Melanocyte of skin (primary cell): Measurements from ENCODE around the gene EFCAB12. TPM values are rescaled to one million over a fixed set of nuclear protein-coding genes. Genes with fewer than 3 reads are reported as not detected.

Experiments
- small RNA-seq, 2 donors: library from RNA; depleted of rRNA; stranded (forward); fragments of <200 nt; gene quantifications; one replicate each; pipeline ENCODE3, GENCODE V24; 2012
- total RNA-seq, 2 donors: library from RNA; depleted of rRNA; stranded (reverse); fragments of >200 nt; gene quantifications; 2 replicates each; pipeline ENCODE4 v1.2.3, GENCODE V29; 2012

The EFCAB12 gene
- total RNA-seq, result under 1 TPM; under 0.01 TPM

GRCh38 chr3:129428376-129429079, at the start of gene EFCAB12:
TSS of gene EFCAB12 (minus strand) at chr3:129428636. CDS start at chr3:129428488, 148 bp downstream.

DNA sequence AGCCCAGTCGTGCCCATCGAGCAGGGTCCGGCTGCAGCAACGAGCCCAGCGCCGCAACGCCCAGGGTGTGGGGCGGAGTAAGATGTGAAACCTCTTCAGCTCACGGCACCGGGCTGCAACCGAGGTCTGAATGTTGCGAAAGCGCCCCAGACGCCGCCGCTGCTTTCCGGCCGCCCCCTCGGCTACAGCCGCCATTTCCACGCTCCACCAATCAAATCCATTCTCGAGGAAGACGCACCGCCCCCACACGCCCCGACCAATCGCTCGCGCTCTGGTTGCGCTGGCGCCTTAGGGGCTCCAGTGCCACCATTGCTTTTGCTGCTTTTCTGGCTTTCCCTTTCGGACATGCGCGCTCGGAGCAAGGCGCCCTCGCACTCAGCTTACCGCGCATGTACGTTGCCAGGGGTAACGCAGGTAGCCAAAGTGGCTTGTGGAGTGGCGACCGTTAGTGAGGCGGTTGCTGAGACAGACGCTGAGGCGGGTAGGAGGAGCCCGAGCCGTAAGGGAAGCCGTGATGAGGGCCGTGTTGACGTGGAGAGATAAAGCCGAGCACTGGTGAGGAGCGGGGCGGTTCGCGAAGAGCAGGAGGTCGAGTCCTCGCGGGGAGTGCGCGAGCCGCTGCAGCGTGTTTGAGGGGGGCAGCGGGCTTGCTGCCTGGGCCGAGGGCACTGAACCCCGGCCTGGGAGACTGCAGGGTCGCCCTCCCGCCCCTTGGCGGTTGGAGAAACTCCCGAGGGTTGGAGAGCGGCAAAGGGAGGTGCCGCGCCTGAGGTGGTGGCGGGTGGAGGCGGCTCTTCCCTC, 11.6 kb upstream of the EFCAB12 start, which contains the start of the genes IFT122 and MBD4:
IFT122 (plus strand) TSS at position 408 of the 801 bp plus-strand sequence; CDS start at position 515, 107 bp downstream.
MBD4 (minus strand) TSS at position 132 of the 801 bp plus-strand sequence; CDS start at position 17, 115 bp downstream.

Small RNA genes lying within 50 kb of the gene (small RNA-seq; reads per million reads assigned to genes)
- gene SNORA7B, result 0.30 to 0.47 reads per million in 2 donors

Other genes starting within 250 kb of the EFCAB12 start
- gene CNBP, start 244.7 kb downstream of the EFCAB12 start, total RNA-seq, result 100 to 1,000 TPM; 167 to 238 TPM
- gene COPG1, start 179.0 kb downstream of the EFCAB12 start, total RNA-seq, result 100 to 1,000 TPM; 219 to 308 TPM
- gene HMCES, start 149.8 kb downstream of the EFCAB12 start, total RNA-seq, result 10 to 100 TPM; 15.1 to 18.6 TPM
- 10 to 100 TPM; 17.2 to 20.3 TPM for gene MBD4, start 11.3 kb upstream of the EFCAB12 start, total RNA-seq
- 10 to 100 TPM; 13.1 to 15.3 TPM for gene IFT122, start 11.6 kb upstream of the EFCAB12 start, total RNA-seq
- not detected for gene RHO, start 100.0 kb upstream of the EFCAB12 start, total RNA-seq
- gene H1-8, start 114.5 kb upstream of the EFCAB12 start, total RNA-seq, result not detected
- gene PLXND1, start 178.0 kb upstream of the EFCAB12 start, total RNA-seq, result 10 to 100 TPM in 1 of 2 donors, 1 to 10 TPM in 1; 8.3 to 33.3 TPM